K562 (cell line): Measurements from ENCODE around the gene LCLAT1.

Experiments used
- MAFK ChIP-seq: IDR thresholded peaks from 2 replicates; pipeline ENCODE4 v1.6.1; 2011; ENCODE audit warnings: low read length, improper control_type of control experiment
- MAZ ChIP-seq, 2 experiments: fragments of 450-650 bp in 1 of 2; sonication (generic) in 1 of 2; formaldehyde crosslinking; IDR thresholded peaks in 1 of 2; conservative IDR thresholded peaks in 1 of 2; 2 replicates each; pipeline versions ENCODE4 v1.4.0 to v1.5.0; 2020; ENCODE audit warnings: mild to moderate bottlenecking in 1 of 2, missing genetic modification reagents in 1 of 2
- POLR2A ChIP-seq: fragments of 450-650 bp; conservative IDR thresholded peaks from 2 replicates; pipeline ENCODE4 v1.6.1; 2016
- TEAD1 ChIP-seq, 2 experiments: fragments of 450-650 bp in 1 of 2; sonication (generic) in 1 of 2; formaldehyde crosslinking; IDR thresholded peaks; 2 replicates each; pipeline versions ENCODE4 v1.4.0 to v1.8.0; 2020 to 2022; ENCODE audit warnings: mild to moderate bottlenecking in 2 of 2, missing genetic modification reagents in 1 of 2
- TF ChIP-seq, protein P1 (sequence below), 3 experiments: IDR thresholded peaks in 2 of 3; conservative IDR thresholded peaks in 1 of 3; 2 replicates each; pipeline ENCODE4 v1.5.1; 2011 to 2012; ENCODE audit warnings: low read length in 3 of 3, mild to moderate bottlenecking in 3 of 3, control low read depth in 2 of 3, improper control_type of control experiment in 1 of 3, inconsistent platforms in 1 of 3, low read depth in 1 of 3, mixed read lengths in 1 of 3, moderate library complexity in 1 of 3; ENCODE audit not compliant: insufficient read depth in 2 of 3
- TF ChIP-seq, protein P2 (sequence below): fragments of 450-650 bp; IDR thresholded peaks from 2 replicates; pipeline ENCODE4 v1.6.1; 2018; ENCODE audit not compliant: partially characterized antibody
- TF ChIP-seq, protein P3 (sequence below), 2 experiments: fragments of 450-650 bp; IDR thresholded peaks; 2 replicates each; pipeline ENCODE4 v1.6.1; 2018; ENCODE audit warnings: mild to moderate bottlenecking in 2 of 2, low read depth in 1 of 2; ENCODE audit not compliant: partially characterized antibody in 2 of 2
- TF ChIP-seq, protein P4 (sequence below): fragments of 250-450 bp; sonication (Bioruptor Pico); IDR thresholded peaks from 2 replicates; pipeline ENCODE4 v1.5.0; 2020; ENCODE audit warnings: mild to moderate bottlenecking, borderline replicate concordance

DNA sequence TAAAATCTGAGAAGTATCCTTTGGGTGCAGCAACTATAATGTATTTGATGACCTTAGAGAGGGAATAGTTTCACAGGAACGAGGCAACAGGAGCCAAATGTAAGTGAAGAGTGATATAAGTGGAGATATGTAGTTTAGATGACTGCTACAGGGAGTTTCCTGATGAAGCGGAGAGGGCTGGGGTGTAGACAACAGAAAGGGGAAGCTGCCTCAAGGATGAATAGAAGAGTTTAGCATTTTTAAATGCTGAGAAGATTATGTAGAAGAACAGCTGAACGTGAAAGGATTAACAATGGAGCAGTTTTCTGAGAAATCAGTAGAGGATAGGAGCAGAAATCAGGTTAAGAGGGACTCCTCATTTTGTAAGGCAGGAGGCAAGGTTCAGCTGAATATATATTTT, 133.3 kb downstream of the LCLAT1 start:
- TF ChIP-seq, protein P1, sequence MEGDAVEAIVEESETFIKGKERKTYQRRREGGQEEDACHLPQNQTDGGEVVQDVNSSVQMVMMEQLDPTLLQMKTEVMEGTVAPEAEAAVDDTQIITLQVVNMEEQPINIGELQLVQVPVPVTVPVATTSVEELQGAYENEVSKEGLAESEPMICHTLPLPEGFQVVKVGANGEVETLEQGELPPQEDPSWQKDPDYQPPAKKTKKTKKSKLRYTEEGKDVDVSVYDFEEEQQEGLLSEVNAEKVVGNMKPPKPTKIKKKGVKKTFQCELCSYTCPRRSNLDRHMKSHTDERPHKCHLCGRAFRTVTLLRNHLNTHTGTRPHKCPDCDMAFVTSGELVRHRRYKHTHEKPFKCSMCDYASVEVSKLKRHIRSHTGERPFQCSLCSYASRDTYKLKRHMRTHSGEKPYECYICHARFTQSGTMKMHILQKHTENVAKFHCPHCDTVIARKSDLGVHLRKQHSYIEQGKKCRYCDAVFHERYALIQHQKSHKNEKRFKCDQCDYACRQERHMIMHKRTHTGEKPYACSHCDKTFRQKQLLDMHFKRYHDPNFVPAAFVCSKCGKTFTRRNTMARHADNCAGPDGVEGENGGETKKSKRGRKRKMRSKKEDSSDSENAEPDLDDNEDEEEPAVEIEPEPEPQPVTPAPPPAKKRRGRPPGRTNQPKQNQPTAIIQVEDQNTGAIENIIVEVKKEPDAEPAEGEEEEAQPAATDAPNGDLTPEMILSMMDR (IDR thresholded peaks at IDR 0.05 in 2 of 3, conservative IDR thresholded peaks at IDR 0.05 in 1 of 3; ENCODE audit: insufficient read depth in 2 of 3, low read depth in 1 of 3, low read length in 3 of 3): no peak
- TF ChIP-seq MAZ (CRISPR knock-in tag; conservative IDR thresholded peaks at IDR 0.05 in 1 of 2, IDR thresholded peaks at IDR 0.05 in 1 of 2) (no peak), POLR2A (no peak), TEAD1 (CRISPR knock-in tag; IDR thresholded peaks at IDR 0.05) (no peak), MAFK (no peak)
- TF ChIP-seq, protein P2, sequence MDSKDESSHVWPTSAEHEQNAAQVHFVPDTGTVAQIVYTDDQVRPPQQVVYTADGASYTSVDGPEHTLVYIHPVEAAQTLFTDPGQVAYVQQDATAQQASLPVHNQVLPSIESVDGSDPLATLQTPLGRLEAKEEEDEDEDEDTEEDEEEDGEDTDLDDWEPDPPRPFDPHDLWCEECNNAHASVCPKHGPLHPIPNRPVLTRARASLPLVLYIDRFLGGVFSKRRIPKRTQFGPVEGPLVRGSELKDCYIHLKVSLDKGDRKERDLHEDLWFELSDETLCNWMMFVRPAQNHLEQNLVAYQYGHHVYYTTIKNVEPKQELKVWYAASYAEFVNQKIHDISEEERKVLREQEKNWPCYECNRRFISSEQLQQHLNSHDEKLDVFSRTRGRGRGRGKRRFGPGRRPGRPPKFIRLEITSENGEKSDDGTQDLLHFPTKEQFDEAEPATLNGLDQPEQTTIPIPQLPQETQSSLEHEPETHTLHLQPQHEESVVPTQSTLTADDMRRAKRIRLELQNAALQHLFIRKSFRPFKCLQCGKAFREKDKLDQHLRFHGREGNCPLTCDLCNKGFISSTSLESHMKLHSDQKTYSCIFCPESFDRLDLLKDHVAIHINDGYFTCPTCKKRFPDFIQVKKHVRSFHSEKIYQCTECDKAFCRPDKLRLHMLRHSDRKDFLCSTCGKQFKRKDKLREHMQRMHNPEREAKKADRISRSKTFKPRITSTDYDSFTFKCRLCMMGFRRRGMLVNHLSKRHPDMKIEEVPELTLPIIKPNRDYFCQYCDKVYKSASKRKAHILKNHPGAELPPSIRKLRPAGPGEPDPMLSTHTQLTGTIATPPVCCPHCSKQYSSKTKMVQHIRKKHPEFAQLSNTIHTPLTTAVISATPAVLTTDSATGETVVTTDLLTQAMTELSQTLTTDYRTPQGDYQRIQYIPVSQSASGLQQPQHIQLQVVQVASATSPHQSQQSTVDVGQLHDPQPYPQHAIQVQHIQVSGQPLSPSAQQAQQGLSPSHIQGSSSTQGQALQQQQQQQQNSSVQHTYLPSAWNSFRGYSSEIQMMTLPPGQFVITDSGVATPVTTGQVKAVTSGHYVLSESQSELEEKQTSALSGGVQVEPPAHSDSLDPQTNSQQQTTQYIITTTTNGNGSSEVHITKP: no peak
- TF ChIP-seq, protein P3, sequence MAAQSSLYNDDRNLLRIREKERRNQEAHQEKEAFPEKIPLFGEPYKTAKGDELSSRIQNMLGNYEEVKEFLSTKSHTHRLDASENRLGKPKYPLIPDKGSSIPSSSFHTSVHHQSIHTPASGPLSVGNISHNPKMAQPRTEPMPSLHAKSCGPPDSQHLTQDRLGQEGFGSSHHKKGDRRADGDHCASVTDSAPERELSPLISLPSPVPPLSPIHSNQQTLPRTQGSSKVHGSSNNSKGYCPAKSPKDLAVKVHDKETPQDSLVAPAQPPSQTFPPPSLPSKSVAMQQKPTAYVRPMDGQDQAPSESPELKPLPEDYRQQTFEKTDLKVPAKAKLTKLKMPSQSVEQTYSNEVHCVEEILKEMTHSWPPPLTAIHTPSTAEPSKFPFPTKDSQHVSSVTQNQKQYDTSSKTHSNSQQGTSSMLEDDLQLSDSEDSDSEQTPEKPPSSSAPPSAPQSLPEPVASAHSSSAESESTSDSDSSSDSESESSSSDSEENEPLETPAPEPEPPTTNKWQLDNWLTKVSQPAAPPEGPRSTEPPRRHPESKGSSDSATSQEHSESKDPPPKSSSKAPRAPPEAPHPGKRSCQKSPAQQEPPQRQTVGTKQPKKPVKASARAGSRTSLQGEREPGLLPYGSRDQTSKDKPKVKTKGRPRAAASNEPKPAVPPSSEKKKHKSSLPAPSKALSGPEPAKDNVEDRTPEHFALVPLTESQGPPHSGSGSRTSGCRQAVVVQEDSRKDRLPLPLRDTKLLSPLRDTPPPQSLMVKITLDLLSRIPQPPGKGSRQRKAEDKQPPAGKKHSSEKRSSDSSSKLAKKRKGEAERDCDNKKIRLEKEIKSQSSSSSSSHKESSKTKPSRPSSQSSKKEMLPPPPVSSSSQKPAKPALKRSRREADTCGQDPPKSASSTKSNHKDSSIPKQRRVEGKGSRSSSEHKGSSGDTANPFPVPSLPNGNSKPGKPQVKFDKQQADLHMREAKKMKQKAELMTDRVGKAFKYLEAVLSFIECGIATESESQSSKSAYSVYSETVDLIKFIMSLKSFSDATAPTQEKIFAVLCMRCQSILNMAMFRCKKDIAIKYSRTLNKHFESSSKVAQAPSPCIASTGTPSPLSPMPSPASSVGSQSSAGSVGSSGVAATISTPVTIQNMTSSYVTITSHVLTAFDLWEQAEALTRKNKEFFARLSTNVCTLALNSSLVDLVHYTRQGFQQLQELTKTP (IDR thresholded peaks at IDR 0.05; ENCODE audit: low read depth in 1 of 2, partially characterized antibody in 2 of 2): no peak
- TF ChIP-seq, protein P4, sequence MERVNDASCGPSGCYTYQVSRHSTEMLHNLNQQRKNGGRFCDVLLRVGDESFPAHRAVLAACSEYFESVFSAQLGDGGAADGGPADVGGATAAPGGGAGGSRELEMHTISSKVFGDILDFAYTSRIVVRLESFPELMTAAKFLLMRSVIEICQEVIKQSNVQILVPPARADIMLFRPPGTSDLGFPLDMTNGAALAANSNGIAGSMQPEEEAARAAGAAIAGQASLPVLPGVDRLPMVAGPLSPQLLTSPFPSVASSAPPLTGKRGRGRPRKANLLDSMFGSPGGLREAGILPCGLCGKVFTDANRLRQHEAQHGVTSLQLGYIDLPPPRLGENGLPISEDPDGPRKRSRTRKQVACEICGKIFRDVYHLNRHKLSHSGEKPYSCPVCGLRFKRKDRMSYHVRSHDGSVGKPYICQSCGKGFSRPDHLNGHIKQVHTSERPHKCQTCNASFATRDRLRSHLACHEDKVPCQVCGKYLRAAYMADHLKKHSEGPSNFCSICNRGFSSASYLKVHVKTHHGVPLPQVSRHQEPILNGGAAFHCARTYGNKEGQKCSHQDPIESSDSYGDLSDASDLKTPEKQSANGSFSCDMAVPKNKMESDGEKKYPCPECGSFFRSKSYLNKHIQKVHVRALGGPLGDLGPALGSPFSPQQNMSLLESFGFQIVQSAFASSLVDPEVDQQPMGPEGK: no peak
